Naive B cell (primary cell): Measurements from ENCODE around the gene TDRKH. TPM values are rescaled to one million over a fixed set of nuclear protein-coding genes. Genes with fewer than 3 reads are reported as not detected.

Experiments
- ATAC-seq, 2 donors: fragments of 150-1000 bp; cut with Tn5 transposase; 2 replicates each; pipeline ENCODE4 v1.10.0; 2021; ENCODE audit warnings: low read depth in 2 of 2, mild to moderate bottlenecking in 2 of 2, moderate library complexity in 2 of 2
- DNase-seq: peaks from one replicate; pipeline ENCODE4 v3.0.0; 2022
- H3K27ac Mint-ChIP-seq, 6 donors: one replicate each; pipeline ENCODE4 v1.8.0; 2020 to 2022; ENCODE audit warnings: mild to moderate bottlenecking in 6 of 6, mixed read lengths in 6 of 6, moderate library complexity in 5 of 6, inconsistent platforms in 2 of 6
- H3K27me3 Mint-ChIP-seq, 3 donors: one replicate each; pipeline ENCODE4 v1.8.0; 2021 to 2022; ENCODE audit warnings: mixed read lengths in 3 of 3, mild to moderate bottlenecking in 1 of 3
- H3K36me3 Mint-ChIP-seq, 2 donors: one replicate each; pipeline ENCODE4 v1.8.0; 2020 to 2022; ENCODE audit warnings: mixed read lengths in 2 of 2, inconsistent platforms in 1 of 2, mild to moderate bottlenecking in 1 of 2
- H3K4me1 Mint-ChIP-seq, 3 donors: one replicate each; pipeline ENCODE4 v1.8.0; 2020 to 2022; ENCODE audit warnings: mixed read lengths in 3 of 3, inconsistent platforms in 1 of 3, mild to moderate bottlenecking in 1 of 3, moderate library complexity in 1 of 3
- H3K4me3 Mint-ChIP-seq, 8 donors: one replicate each; pipeline ENCODE4 v1.8.0; 2020 to 2022; ENCODE audit warnings: mild to moderate bottlenecking in 8 of 8, mixed read lengths in 8 of 8, moderate library complexity in 8 of 8, inconsistent platforms in 2 of 8
- H3K9me3 Mint-ChIP-seq, 7 donors: one replicate each; pipeline ENCODE4 v1.8.0; 2020 to 2022; ENCODE audit warnings: mixed read lengths in 7 of 7, mild to moderate bottlenecking in 5 of 7, inconsistent platforms in 2 of 7, moderate library complexity in 1 of 7
- polyA plus RNA-seq, 6 donors: library from polyadenylated mRNA; unstranded; fragments of 300-500 nt; fragmentation: Illumina TruSeq; gene quantifications; one replicate each; pipeline ENCODE4 v1.2.3, GENCODE V29; 2021; ENCODE audit warnings: low read depth in 6 of 6

TDRKH gene
- polyA plus RNA-seq, 6 donors from 2014 or later, result 3.9 to 9.2 (median 6.9) TPM

DNA sequence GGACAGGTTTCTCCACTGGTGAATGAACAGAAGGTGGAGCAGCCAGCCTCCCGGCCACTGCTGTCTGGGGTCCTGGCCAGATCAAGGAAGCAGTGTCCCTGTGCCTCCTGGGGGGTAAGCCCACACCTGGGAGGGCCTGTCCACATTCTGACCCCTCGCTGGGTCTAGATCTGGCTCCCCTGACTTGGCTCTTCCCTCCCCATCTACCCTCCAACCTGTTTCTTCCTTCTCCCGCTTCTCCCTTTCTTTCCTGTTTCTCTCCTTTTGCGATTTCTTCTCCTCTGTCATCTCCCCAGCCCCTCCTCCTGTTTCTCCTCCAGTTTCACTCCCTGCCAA is 40.9 kb upstream of the TDRKH start:
- Mint-ChIP-seq H3K4me3 (no peak overlapping the region), H3K4me1 (peaks cover 18 to 27% (median 20%) of the 10 kb centered on the region in 3 donors), H3K27me3 (peaks cover 8 to 35% (median 23%) of the 10 kb centered on the region in 3 donors), H3K27ac (peak overlapping the region in 1 of 6 donors; percentile 26), H3K36me3 (no peaks in the 10 kb centered on the region), H3K9me3 (no peaks in the 10 kb centered on the region)
- DNase-seq (no peak), ATAC-seq (no peak)

DNA sequence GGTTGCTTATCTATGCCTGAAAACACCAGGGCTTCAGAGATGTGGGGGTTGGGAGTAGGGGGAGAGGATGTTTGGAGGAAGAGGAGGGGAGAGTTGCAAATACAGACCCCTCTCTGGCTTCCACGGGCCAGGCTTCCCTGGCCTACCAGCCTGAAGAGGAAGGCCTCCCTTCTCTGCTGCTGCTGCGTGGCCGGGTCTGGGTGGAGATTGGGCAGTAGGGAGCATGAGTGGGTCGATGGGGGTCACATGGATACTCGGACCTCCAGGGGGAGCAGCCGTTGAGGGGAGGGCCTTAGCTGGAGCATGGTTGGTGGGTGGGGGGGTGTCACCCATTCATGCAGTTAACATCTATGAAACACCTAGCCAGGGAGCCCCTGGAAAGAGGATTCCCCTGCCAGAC is 39.8 kb upstream of the TDRKH start:
- Mint-ChIP-seq H3K36me3 (no peaks in the 10 kb centered on the region), H3K4me3 (no peak overlapping the region), H3K27me3 (peaks cover 8 to 38% (median 30%) of the 10 kb centered on the region in 3 donors), H3K4me1 (peaks cover 18 to 27% (median 20%) of the 10 kb centered on the region in 3 donors), H3K27ac (peak overlapping the region in 1 of 6 donors; percentile 13), H3K9me3 (no peaks in the 10 kb centered on the region)
- ATAC-seq (no peak), DNase-seq (no peak)

DNA sequence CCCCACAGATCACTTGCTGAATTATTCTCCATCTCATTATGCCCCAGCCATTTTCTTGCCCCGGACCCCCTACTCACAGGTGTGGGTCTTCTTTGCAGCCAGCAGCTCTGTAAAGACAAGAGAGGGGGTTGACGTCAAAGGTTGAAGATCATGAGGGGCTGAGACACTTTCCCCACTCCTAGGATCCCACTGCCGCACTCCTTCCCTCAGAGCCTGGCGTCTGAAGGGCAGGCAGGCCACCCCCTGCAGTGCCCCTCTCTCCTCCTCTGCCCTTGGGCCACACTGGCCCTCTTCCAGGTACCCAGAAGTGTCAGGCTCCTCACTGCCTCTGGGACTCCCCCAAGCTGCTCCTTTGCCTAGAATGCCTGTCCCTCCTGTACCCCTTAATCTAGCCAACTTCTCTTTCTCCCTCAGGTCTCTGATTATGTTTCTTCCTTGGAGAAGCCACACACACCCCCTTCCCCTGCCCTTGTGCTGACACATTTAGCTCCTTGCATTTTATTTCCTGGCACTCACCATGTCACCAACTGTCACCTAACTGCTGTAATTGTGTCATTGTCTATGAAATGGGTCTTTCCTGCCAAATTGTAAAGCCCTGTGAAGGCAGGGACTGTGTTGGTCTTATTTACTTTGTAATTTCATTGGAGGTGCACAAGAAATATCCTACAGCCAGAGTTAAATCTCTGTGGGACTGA is 39.2 kb upstream of the TDRKH start:
- ATAC-seq (no peak), DNase-seq (no peak)
- H3K36me3 Mint-ChIP-seq, result no peaks in the 10 kb centered on the region
- H3K4me1 Mint-ChIP-seq, result peaks cover 18 to 27% (median 20%) of the 10 kb centered on the region in 3 donors
- peak overlapping the region in 1 of 8 donors; percentile 12 for H3K4me3 Mint-ChIP-seq
- peak overlapping the region in 3 of 6 donors; percentile 13 to 49 (median 23) for H3K27ac Mint-ChIP-seq
- no peaks in the 10 kb centered on the region for H3K9me3 Mint-ChIP-seq
- peaks cover 8 to 44% (median 35%) of the 10 kb centered on the region in 3 donors for H3K27me3 Mint-ChIP-seq

DNA sequence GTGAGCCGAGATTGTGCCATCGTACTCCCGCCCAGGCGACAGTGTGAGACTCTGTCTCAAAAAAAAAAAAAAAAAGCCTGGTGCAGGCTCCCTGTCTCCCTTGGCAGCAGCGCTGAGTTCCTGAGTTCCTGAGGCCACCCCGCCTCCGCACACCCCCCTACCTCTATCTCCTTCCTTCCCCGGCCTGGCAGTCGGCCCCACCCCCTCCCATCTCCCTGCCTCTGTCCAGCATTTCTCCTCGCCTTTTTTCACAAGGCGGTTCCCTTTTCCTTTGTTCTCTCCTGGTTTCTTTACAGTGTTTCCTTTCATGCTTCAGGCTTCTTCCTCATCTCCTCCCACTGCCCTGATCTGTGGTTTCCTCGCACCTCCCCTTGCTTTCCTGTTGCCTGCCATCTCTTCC is 38.6 kb upstream of the TDRKH start:
- peak overlapping the region in 1 of 8 donors; percentile 12 for H3K4me3 Mint-ChIP-seq
- no peaks in the 10 kb centered on the region for H3K36me3 Mint-ChIP-seq
- H3K9me3 Mint-ChIP-seq, result no peaks in the 10 kb centered on the region
- H3K27me3 Mint-ChIP-seq, result peaks cover 8 to 50% (median 41%) of the 10 kb centered on the region in 3 donors
- no peak for ATAC-seq
- peaks cover 18 to 27% (median 20%) of the 10 kb centered on the region in 3 donors for H3K4me1 Mint-ChIP-seq
- H3K27ac Mint-ChIP-seq, result peak overlapping the region in 1 of 6 donors; percentile 49
- no peak for DNase-seq

DNA sequence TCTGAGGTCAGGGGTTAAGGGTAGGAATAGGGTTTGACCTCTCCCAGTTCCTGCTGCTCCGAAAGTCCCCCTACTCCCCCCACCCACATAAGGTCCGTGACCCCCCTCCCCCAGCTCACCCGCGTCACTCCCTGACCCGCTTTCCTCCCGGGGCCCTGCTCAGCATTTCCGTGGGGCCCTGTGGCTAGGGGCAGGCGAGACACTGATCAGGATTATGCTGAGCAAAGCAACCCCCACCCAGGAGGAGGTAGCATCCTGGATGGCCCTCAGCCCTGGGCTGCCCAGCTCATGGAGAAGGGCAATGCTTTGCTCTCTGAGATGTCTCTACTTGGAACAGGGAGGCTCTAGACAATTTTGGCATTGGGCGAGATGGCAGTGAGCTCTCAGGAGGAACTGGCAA is 37.6 kb upstream of the TDRKH start:
- no peaks in the 10 kb centered on the region for H3K9me3 Mint-ChIP-seq
- DNase-seq (no peak), ATAC-seq (no peak)
- peaks cover 18 to 27% (median 20%) of the 10 kb centered on the region in 3 donors for H3K4me1 Mint-ChIP-seq
- no peak overlapping the region for H3K27ac Mint-ChIP-seq
- no peaks in the 10 kb centered on the region for H3K36me3 Mint-ChIP-seq
- H3K27me3 Mint-ChIP-seq, result peaks cover 4 to 47% (median 42%) of the 10 kb centered on the region in 3 donors
- no peak overlapping the region for H3K4me3 Mint-ChIP-seq

DNA sequence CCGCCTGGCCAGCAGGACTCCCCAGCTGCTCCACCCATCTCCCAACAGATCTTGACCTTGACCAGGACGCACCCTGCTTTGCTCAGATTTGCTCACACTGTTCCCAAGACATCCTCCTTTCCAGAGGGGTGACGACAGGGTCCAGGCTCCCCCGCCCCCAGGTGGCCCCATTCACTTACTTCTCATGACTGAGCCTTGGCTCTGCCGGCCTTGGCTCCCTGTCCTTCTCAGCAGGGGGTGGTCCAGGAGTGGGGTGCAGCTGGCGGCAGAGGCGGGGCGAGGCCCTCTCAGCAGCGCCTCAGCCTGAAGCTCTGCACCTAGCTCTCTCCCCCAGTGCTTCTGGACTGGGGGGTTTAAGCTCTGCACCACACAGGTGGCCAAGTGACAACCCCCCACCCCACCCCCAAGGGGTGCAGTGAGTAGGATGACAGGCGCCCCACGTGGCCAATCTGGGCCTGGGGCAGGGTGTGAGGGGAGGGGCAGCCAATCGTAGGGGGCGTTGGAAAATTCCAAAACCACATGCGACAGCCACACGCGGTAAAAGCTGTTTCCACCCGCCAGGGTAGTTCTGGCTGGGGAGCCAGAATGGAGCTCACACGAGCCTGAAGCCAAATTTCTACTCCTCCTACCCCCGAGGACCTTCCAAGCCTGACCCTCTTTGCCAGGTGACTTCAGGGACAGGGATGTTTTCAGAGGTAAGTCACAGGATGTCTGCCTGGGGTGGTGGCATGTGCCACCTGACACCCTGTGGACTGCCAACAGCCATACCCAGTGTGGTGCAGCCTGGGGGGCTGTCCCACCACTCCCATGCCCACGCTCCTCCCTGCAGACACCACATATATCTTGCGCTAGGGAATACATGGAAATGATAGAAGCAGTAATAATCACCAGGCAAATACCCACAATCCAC is 35.7 kb upstream of the TDRKH start:
- no peak overlapping the region for H3K27ac Mint-ChIP-seq
- ATAC-seq (no peak), DNase-seq (no peak)
- no peak overlapping the region for H3K4me3 Mint-ChIP-seq
- H3K27me3 Mint-ChIP-seq, result peaks cover 4 to 55% (median 35%) of the 10 kb centered on the region in 3 donors
- H3K36me3 Mint-ChIP-seq, result no peaks in the 10 kb centered on the region
- peaks cover 14 to 27% (median 18%) of the 10 kb centered on the region in 3 donors for H3K4me1 Mint-ChIP-seq
- H3K9me3 Mint-ChIP-seq, result no peaks in the 10 kb centered on the region

DNA sequence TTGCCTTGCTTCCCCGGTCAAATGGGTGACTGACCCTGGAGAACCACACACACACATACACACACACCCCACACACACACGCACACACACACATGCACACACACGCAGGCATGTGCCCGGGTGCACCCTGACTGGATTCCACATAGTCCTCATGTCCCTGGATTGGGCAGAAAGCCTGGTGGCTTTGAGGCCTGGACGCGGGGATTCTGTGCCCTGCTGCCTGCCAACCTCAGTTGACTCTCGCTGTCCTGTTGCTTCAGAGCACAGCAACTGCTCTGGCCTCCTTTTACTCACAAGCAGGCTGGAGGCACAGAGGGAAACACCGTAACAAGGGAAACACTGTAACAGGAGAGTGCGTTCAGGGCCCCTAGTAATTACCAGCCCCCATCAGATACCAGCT is 34.9 kb upstream of the TDRKH start:
- Mint-ChIP-seq H3K4me3 (no peak overlapping the region), H3K36me3 (no peaks in the 10 kb centered on the region), H3K27ac (no peak overlapping the region)

DNA sequence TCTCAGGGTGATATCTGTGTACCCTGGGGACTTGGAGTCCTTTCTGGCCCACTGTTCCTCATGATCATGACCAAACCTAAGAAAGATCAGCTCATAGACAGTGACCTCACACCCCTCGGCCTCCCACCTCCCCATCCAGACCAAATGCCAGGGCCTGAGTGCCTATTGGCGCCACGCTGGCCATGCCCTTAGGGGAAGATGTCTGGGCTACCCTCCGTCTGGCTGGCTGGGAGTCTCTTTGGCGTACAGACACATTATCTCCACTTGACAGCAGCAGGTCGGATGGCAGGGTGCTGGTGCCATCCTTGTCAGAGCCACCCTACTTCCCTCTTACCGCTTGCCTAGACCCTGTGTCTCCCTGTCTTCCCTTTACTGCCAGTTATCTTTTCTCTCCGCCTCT is 32.9 kb upstream of the TDRKH start:
- H3K27ac Mint-ChIP-seq, result no peak overlapping the region
- peaks cover 0 to 3% (median 3%) of the 10 kb centered on the region in 3 donors for H3K4me1 Mint-ChIP-seq
- DNase-seq (no peak), ATAC-seq (no peak)
- no peak overlapping the region for H3K4me3 Mint-ChIP-seq
- H3K9me3 Mint-ChIP-seq, result no peaks in the 10 kb centered on the region
- peaks cover 4 to 38% (median 23%) of the 10 kb centered on the region in 3 donors for H3K27me3 Mint-ChIP-seq
- no peaks in the 10 kb centered on the region for H3K36me3 Mint-ChIP-seq

More for the DNA sequence above, 34.9 kb upstream of the TDRKH start:
- ATAC-seq, result no peak
- Mint-ChIP-seq H3K4me1 (peaks cover 11 to 21% (median 18%) of the 10 kb centered on the region in 3 donors), H3K27me3 (peaks cover 4 to 54% (median 34%) of the 10 kb centered on the region in 3 donors), H3K9me3 (no peaks in the 10 kb centered on the region)
- no peak for DNase-seq

DNA sequence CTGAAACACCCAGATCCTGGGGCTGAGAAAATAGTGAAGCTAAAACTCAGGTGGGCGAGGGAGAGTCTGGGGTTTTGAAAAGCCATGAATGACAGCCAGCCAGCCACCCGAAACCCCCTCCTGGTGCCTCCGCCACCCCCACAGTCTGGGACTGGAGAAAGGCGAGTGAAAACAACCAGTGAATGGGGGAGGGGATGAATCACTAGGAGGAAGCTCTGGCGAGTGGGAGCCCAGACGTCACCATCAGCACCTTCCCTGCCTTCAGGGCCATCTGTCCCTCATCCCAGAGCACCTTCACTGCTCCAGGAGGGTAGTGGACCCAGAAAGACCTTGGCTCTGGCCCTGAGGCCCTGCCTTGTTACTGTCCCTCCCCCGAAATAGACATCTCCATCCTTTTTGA is 32.1 kb upstream of the TDRKH start:
- H3K27me3 Mint-ChIP-seq, result peaks cover 4 to 35% (median 16%) of the 10 kb centered on the region in 3 donors
- no peak for ATAC-seq

DNA sequence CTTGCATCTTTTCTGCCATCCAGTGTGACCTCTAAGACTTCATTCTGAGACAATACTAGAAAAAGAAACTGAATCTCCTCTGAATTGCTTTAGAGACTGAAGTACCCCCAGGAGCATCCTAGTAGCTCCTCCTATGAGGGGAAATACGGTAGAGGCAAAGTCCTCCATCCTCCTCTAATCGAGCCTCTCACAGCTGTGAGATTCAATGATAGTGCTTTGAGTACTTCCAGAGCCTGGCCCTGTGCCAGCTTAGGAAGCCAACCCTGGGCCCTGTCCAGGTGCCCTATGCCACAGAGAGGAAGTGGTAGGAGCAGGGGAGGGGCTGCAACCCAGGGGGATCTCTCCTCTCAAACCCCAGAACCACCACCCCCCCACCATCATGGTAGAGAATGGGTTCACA is 30.6 kb upstream of the TDRKH start:
- DNase-seq, result no peak
- no peak overlapping the region for H3K4me3 Mint-ChIP-seq
- ATAC-seq, result peak in 1 of 2 donors; percentile 35
- H3K27ac Mint-ChIP-seq, result peak overlapping the region in 1 of 6 donors; percentile 84
- no peaks in the 10 kb centered on the region for H3K36me3 Mint-ChIP-seq
- peaks cover 2 to 11% (median 4%) of the 10 kb centered on the region in 3 donors for H3K4me1 Mint-ChIP-seq
- H3K27me3 Mint-ChIP-seq, result peaks cover 7 to 38% (median 23%) of the 10 kb centered on the region in 3 donors
- H3K9me3 Mint-ChIP-seq, result no peaks in the 10 kb centered on the region

More for the DNA sequence above, 32.1 kb upstream of the TDRKH start:
- H3K4me1 Mint-ChIP-seq, result peaks cover 0 to 5% (median 0%) of the 10 kb centered on the region in 3 donors
- no peak overlapping the region for H3K4me3 Mint-ChIP-seq
- no peak for DNase-seq
- H3K36me3 Mint-ChIP-seq, result no peaks in the 10 kb centered on the region
- H3K27ac Mint-ChIP-seq, result peak overlapping the region in 1 of 6 donors; percentile 81
- H3K9me3 Mint-ChIP-seq, result no peaks in the 10 kb centered on the region

DNA sequence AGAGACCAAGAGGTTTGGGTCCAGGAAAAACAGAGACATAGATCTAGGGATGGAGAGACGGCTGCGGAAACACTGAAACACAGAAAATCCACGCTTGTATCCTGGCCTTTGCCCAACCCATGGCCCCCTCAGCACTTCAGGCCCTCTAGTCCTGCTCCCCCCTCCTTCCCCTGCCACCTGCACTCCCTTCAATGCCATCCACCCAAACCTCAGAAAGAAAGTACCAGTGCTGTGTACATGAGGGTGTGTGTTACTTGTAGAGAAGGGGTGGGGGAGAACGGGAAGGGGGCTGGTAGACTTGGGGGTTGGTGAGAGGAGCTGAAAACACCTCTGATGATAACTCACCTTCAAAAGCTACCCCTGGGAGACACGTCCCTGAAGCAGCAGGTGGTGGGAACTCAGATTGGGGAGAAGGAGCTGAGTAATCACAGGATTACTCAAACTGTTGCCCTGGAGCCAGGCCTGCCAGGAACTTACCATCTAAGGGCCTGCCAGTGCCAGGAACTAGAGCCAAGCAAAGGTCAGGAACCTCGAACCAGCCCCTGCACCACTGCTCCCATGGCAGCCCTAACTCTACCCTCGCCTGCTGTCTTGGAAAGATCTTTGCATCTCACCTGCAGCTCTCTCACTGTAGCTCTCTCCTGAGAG is 29.8 kb upstream of the TDRKH start:
- H3K4me3 Mint-ChIP-seq, result no peak overlapping the region
- H3K9me3 Mint-ChIP-seq, result no peaks in the 10 kb centered on the region
- no peak for ATAC-seq
- peaks cover 4 to 13% (median 7%) of the 10 kb centered on the region in 3 donors for H3K4me1 Mint-ChIP-seq
- H3K27me3 Mint-ChIP-seq, result peaks cover 8 to 31% (median 22%) of the 10 kb centered on the region in 3 donors
- no peaks in the 10 kb centered on the region for H3K36me3 Mint-ChIP-seq
- no peak for DNase-seq
- no peak overlapping the region for H3K27ac Mint-ChIP-seq

DNA sequence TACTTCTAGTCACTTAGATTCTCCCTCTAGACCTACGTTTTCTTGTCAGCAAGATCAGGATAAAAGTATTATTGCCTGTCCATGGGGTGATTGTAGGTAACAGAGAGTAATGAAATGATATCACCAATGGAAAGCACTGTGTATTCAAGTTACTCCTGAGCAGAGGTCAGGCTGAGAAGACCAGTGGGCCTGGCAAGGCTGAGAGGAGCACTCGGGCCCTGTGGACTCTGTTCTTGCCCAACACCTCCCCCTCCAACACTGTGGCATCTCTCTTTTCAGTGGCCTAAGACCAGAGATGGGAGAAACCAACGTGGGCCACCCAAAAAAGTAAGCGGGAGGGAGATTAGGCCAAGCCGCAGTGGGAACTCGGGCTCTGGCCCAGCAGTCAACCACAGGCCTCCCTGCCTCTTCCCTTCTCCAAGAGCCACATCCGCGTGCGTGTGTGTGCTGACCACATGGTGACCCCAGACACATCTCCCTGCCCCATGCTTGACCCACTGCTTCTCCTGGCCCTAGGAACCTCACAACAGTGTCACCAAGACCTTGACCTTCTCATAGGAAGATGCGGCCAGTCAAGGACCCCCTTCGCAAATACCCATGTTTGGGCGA is 29.0 kb upstream of the TDRKH start:
- no peaks in the 10 kb centered on the region for H3K36me3 Mint-ChIP-seq
- H3K27me3 Mint-ChIP-seq, result peaks cover 8 to 28% (median 21%) of the 10 kb centered on the region in 3 donors
- H3K27ac Mint-ChIP-seq, result peak overlapping the region in 1 of 6 donors; percentile 56
- peaks cover 4 to 13% (median 7%) of the 10 kb centered on the region in 3 donors for H3K4me1 Mint-ChIP-seq
- H3K9me3 Mint-ChIP-seq, result no peaks in the 10 kb centered on the region
- DNase-seq, result no peak
- no peak overlapping the region for H3K4me3 Mint-ChIP-seq
- ATAC-seq, result no peak

DNA sequence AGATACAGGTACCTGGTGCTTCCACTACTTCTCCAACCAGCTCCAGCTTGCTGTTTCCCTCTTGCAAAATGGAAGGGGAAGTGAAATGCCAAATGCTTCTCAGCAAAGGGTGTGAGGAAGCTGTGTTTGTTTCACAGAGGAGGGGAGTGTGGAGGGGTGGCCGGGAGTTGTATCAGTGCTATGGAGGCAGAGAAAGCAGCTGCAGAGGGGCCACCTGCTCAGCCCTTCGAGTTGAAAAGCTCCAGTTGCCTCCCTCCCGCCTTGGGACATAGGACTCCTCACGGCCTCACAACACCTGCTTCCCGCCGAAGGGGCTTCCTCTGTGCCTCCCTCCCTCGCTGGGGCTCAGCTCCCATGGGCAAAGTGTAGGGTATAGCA is 27.0 kb upstream of the TDRKH start:
- no peak overlapping the region for H3K4me3 Mint-ChIP-seq
- H3K27ac Mint-ChIP-seq, result no peak overlapping the region
- no peaks in the 10 kb centered on the region for H3K9me3 Mint-ChIP-seq
- H3K4me1 Mint-ChIP-seq, result peaks cover 4 to 14% (median 7%) of the 10 kb centered on the region in 3 donors
- DNase-seq, result no peak
- peaks cover 8 to 22% (median 13%) of the 10 kb centered on the region in 3 donors for H3K27me3 Mint-ChIP-seq
- ATAC-seq, result peak in 1 of 2 donors; percentile 30
- no peaks in the 10 kb centered on the region for H3K36me3 Mint-ChIP-seq
